GM19328 (cell line): Measurements from ENCODE around the gene KLHDC9.
"Not testable (repeated sequence)": the region's sequence is repeated elsewhere in the genome, so short reads cannot be mapped to it uniquely, and the experiment has no call there.

ENCODE experiments used
- ATAC-seq: cut with Tn5 transposase; IDR thresholded peaks from one replicate; pipeline ENCODE4 v1.9.1; 2021; ENCODE audit warnings: mild to moderate bottlenecking, moderate library complexity; ENCODE audit not compliant: unreplicated experiment

KLHDC9 gene

DNA sequence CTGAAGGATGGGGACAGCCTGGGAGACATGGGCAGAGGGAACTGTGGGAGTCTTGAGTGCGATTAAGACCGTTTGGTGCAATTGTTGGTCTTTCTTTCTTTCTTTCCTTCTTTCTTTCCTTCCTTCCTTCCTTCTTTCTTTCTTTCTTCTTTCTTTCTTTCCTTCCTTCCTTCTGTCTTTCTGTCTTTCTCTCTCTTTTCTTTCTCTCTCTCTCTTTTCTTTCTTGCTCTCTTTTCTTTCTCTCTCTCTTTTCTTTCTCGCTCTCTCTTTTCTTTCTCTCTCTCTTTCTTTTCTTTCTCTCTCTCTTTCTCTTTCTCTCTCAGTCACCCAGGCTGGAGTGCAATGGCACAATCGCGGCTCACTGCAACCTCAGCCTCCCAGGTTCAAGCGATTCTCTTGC lies 2.9 kb upstream of the KLHDC9 start:
- no peak for ATAC-seq

DNA sequence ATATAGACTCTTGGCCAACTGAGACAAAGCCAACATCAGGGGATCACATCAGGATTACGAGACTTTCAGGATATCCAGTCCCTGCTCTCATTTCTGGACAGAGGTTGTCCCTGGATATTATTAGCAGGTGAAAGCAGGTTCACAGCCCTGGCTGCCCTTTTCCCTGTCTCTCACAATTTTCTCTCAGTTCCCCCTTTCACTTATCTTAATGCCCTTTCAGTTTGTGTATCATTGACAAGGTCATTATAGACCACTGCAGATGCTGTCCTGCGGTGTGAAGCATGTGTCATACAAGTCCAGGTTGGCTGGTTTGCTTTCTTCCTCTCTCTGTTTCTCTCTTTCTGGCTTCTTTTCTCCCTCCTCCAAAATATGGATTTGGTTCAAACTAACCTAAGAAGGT lies 2.1 kb upstream of the KLHDC9 start:
- no peak for ATAC-seq

DNA sequence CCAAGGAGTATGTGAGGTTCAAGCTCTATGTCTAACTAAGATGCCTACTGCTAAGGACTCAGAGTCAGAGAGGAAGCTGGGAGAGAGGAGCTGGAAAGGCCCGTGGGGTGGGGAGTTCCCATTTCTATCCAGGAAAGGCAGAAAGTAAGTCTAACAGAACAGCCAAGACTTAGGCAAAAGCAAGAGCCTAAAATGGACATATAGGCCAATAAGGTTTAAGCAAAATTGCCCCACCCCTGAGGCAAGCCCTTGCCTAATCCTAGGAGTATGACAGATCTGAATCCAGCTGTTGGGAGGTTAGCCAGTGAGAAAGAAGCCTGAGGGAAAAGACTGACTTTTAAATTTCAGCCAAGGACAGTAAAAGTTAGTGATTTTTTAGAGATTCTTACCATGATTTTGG lies 1.6 kb upstream of the KLHDC9 start:
- no peak for ATAC-seq

DNA sequence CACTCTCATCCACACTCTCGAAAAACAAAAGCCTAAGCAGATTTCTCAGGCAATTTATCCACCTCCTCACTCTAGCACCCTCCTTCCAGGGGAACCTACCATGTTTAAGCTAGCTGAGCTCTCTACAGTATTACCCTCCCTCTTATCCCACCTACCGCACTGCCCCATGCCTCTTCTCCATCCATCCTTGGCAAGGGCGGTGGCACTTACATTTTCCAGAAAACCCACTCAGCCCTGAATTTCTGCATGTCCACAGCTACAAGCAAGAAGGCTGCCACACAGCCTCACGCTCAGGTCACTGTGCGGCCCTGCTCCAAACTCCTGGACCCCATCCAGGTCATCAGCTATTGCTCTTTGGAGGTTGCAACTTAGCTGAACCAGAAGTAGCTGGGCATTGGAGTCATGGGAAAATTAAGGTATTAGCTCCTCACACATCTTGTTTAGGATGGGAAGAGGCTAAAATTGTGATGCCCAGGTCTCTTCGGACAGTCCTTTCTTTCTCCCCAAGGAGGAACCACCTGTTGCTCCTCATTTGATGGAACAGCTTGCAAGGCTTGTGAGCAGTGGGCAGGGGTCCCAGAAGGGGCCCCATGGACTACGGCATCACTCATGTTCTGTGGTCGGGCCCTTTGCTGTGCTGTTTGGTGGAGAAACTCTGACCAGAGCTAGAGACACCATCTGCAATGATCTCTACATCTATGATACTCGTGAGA lies 1.1 kb downstream of the KLHDC9 start:
- no peak for ATAC-seq

DNA sequence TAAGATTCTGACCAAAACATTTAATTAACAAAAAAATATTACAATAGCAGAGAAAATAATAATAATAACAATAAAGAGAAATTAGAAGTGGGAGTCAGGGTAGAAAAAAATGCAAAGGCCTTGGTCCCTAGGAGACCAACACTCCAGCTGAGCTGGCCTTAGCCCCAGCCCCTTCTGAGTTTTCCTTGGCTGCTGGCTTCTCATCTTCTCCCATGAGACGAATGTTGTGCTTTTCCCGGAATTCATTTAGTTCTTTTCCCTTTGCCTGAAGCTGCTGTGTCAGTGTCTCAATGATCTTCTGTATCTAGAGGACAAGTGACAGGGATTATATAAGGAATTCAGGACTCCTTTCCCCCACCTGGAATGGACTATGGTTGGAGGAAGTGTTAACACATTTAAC lies 2.4 kb downstream of the KLHDC9 start:
- no peak for ATAC-seq

DNA sequence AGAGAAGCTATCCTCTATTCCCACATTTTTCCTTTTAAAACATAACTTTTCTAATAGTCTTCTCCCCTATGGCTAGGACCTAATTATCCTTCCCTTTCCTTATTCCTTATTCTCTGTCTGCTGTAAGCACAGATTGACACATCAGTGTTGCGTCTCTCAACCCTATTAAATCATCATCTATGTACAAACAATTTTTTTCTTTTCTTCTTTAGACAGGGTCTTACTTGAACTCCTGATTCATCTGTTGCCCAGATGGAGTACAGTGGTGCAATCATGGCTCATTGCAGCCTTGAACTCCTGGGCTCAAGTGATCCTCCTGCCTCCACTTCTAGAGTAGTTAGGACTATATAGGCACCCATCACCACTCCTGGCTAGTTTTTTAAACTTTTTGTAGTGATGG lies 8.3 kb downstream of the KLHDC9 start:
- ATAC-seq: no peak

DNA sequence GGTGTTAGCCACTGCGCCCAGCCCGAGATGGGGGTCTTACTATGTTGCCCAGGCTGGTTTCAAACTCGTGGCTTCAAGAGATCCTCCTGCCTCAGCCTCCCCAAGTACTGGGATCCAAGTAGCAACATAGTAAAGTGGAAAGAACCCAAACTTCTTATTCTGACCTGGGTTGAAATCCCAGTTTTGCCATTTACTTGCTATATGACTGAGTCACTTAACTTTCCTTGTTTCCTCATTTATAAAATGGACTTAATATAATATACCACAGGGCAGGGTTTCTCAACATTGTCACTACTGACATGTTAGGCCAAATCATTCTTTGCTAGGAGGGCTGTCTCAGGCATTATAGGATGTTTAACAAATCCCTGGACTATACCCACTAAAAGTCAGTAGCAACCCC lies 13.0 kb downstream of the KLHDC9 start:
- ATAC-seq: no peak

DNA sequence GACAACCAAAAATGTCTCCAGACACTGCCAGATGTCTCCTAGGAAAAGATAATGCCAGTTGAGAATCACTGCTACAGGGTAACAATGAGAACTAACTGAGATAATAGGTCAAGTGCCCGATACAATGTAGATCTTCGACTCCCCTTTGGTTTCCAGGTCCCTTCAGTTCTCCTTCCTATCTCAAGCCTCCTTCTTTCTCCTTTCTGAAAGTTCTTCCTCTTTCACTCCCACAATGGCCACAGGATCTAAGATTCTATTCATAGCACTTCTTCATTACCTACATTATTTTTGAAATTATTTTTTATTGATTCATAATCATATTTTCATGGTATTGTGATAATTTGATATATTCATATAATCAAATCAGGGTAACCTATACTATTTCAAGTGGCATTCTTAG lies 13.4 kb downstream of the KLHDC9 start:
- no peak for ATAC-seq

DNA sequence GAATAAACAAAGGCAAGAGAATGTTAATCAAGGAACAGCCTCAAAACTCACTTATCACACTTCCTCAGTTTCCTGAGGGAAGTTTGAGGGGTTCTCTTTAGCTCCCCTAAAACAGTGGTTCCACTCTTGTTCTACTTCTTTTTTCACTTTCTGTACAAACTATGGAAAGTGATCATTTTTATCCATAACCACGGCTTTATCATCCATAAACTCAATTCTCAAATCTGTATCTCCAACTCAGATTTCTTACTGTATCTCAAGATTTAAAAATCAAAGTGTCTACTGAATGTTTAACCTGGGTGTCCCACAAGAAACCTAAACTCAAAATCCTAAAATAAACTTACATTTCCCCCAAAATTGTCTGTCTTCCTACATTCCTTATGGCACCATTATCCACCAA lies 15.8 kb downstream of the KLHDC9 start:
- no peak for ATAC-seq

DNA sequence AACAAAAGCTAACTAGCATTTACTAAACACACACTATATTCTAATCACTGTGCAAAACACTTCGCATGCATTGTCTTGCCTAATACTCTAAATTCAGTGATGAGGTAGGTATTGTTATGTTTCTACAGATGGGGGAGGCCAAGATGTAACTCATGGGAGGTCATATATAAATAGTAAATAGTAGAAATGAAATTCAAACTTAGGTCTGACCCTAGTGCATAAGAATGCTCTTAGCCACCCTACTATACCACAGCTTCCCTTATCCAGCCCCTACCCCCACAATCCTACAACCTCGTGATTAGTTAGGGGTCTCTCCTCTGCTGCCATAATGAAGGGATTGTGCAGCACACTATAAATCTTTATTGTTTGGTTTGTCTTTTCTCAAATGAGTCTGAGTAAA lies 16.4 kb downstream of the KLHDC9 start:
- no peak for ATAC-seq

DNA sequence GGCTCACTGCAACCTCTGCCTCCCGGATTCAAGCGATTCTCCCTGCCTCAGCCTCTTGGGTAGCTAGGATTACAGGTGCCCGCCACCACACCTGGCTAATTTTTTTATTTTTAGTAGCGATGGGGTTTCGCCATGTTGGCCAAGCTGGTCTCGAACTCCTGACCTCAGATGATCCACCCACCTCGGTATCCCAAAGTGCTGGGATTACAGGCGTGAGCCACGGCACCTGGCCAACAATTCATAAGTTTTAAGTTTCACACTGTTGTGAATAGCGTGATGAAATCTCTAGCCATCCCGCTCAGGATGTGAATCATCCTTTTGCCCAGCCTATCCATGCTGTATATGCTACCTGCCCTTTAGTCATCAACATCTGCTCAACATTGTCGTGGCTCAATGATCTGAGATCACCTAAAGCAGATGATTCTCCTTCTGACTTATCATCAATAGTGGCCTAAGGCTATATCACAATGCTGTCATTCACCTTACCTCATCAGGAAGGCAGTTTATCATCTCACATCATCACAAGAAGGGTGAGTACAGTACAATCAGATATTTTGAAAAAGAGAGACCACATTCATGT lies 17.1 kb downstream of the KLHDC9 start:
- ATAC-seq: no peak

DNA sequence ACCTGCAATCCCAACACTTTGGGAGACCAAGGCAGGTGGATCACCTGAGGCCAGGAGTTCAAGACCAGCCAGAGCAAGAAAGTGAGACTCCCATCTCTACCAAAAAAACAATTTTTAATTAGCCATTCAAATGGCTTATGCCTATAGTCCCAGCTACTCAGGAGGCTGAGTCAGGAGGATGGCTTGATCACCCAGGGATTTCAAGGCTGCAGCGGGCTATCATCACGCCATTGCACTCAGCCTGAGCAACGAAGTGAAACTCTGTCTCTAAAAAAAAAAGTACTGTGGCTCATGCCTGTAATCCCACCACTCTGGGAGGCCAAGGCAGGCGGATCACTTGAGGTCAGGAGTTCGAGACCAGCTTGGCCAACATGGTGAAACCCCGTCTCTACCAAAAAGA lies 17.8 kb downstream of the KLHDC9 start:
- ATAC-seq: not testable (repeated sequence)

DNA sequence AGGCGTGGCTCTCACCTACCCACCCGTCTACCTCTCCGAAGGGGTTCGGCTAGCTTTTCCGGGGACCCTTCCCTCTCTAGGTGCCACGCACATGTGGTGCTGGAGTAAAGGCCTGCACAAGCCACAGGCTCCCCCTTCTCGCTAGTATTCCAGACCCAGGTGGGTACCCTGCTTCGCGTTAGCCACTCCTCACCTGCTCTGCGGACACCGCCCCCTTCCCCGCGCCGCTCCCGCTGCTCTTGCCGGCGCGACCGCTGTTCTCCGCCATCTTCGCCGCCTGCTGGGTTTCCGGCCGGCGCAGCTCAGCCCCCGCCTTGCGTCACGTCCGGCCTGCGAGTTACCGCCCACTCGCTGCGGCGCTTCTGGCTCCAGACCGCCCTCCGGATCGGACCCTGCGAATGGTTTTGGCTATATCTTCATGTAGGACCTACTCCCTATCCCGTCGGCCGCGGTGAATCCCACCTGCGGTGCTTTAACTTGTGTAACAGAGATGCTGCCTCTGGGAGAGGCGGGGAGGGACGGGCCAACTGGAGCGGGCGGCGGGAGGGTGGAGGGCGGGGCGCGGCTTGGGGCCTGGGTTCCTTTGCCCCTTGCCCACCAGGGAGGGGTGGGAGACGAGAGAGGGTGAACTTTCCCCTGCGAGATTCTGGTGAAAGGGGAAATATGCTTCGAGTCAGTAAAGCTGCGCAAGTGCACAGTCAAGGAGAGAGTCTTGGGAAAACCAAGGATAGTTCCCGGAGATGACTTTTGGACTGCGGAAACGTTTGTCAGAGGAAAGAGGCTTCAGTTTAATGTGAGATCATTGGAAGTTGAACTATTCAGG lies 19.8 kb downstream of the KLHDC9 start, which contains the start of the genes NIT1 and PFDN2:
Gene NIT1 (plus strand): TSS at position 347 of the 823 bp plus-strand sequence. CDS start 72 bp downstream, at position 419.
Gene PFDN2 (minus strand): TSS at position 279 of the 823 bp plus-strand sequence. CDS start 11 bp downstream, at position 268.
- ATAC-seq: peak; percentile 81

DNA sequence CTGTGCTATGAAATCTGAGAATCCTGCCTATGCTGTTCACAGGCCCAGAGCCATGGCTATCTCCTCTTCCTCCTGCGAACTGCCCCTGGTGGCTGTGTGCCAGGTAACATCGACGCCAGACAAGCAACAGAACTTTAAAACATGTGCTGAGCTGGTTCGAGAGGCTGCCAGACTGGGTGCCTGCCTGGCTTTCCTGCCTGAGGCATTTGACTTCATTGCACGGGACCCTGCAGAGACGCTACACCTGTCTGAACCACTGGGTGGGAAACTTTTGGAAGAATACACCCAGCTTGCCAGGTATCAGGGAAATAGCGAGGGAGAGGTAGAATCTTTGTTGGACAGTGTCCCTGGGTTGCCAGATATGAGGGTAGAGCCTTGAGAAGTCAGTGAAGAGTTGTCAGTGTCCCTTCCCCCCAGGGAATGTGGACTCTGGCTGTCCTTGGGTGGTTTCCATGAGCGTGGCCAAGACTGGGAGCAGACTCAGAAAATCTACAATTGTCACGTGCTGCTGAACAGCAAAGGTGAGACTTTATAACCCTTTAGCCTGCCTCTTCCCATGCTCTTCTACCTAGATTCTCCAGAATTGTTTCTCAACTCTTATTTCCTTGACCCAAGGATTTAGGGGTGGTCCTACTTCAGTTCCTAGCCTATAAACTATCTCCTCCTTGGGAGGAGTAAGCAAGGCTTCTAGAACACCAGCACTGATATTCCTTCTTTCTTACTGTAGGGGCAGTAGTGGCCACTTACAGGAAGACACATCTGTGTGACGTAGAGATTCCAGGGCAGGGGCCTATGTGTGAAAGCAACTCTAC lies 21.1 kb downstream of the KLHDC9 start:
- ATAC-seq: no peak

DNA sequence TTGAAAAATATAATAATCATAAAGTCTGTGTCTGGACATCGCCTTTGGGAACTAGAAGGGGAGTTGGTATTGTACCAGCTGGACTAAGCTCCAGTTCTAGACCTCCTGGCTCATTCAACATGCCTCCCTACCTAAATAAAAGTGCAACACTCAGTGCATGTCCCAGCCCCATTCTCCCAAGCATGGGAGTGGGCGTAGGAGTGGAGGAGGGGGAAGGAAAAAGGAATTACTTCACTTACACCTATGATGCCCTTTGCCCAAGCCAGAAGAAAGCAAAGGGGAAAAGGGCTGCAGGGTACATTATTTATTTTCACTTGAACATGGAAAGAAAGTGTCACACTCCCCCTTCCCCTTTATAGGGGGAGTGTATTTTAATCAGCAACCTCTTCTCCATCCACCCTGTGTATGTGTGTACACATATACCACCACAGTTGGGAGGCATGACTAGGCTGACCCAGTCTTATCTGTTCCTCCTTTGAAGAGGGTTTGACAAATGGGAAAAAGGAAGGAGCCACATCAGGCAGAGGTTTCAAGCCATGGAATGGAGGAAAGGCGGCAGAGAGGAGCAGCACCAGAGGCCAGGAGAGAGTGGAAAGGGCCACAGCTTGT lies 23.0 kb downstream of the KLHDC9 start:
- no peak for ATAC-seq

DNA sequence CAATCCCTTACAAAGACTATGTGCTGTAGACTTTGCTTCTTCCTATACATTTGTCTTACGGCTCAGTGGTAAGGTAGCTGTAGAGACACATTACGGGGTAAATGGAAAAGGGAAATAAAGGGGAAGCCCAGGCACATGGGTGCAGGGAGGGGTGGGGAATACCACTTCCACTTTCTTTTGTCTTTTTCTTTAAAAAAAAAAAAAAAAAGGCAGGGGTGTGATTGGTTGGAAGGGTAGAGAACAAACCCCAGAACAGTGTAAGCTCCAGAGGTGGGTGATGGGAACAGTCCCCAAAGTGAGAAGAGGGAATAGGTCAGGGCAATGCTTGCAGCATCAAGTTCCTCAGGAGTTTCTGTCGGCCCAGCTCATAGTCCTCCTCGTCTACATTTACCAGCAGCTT lies 23.7 kb downstream of the KLHDC9 start:
- no peak for ATAC-seq

DNA sequence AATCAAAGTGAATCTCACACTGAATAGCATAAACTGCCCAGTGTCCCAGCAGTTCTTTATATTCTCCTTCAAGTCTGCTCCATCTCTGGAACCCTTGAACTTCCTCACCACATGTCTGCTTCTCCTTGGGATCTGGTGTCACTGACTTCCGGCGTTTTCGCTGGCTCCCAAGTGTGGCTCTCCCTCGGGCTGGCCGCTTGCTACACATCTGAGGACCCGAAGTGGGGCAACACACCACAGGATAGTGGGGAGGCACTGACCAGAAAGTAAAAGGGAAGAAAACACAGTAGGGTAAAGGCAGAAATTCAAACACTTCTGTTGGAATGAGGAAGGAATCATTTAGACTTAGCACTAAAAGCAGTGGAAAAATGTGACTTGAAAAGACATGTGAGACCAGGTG lies 24.8 kb downstream of the KLHDC9 start:
- ATAC-seq: no peak

DNA sequence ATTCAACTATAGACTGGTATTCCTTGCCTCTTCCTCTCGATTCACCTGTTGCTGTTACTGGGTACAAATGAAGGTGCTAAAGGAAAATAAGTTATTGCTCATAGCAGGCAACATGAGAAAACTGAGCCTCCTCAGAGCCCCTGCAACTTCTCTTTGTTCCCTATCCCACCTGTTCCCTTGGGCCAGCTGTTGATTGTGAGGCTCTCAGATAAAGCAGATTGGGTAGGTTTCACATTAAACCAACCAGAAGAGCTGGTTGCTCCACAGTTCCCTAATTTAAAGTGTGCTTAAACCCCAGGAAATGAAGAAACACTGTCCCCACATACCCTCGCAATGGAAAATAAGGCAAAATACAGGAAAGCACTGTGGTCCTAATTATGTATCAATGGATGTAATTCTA lies 29.5 kb downstream of the KLHDC9 start:
- ATAC-seq: no peak

DNA sequence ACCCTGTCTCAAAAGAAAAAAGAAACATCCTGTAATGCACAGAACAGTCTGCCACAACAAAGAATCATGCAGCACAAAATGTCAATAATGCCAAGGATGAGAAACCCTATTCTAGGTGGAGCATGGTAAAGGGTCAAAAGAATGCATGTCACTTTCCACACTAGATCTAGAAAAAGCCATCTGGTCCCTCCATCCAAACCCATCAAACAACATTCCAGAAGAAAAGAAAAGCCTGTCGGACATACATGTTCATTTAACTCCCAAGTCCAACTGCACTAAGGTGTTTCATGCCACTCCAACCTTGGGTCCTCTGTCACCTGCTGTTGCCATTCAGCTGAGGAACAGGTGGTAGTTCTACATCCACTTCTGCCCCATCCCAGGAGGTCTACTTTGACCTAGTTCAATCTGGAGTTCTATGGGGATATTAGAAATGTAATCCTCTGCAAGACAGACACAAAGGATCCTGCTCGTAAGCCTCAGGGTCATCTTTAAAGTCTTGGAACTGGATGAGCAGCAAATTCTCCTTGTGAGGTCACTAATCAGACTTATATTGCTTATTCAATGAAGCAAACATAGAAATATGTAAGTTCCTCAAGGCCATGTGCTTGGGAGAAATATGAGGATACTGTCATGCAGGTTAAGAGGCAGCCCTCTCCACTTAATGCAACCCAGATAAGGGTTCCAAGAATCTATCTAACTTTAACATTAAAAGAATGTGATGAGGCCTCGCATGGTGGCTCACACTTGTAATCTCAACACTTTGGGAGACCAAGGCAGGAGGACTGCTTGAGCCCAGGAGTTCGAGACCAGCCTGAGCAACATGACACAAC lies 30.6 kb downstream of the KLHDC9 start:
- no peak for ATAC-seq

DNA sequence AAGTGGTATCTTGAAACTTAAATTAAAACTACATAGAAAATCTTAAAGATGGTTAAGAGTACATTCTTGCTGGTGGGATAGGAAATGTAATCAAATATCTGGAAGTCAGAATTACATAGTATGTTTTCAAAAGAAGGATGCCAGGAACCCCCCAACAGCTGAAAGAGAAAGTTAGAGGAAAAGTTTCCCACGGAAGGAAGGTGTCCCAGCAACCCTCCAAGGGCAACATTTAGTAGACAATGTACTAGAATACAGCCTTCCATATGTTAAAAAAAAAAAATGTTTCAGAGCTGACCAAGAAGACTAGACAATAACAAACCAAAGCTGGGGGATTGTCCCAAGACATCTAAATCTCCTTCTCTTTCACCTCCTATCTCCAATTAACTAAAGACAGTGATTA lies 32.1 kb downstream of the KLHDC9 start:
- ATAC-seq: no peak
